Astrocyte (in vitro differentiated cells and primary cell): Measurements from ENCODE around the gene PLCH1. TPM values are rescaled to one million over a fixed set of nuclear protein-coding genes. Genes with fewer than 3 reads are reported as not detected.
"Not testable (repeated sequence)": the region's sequence is repeated elsewhere in the genome, so short reads cannot be mapped to it uniquely, and the experiment has no call there.

Source experiments
- DNase-seq: peaks from one replicate; pipeline ENCODE4 v3.0.0-alpha.2; 2010; ENCODE audit warnings: low read depth
- FAIRE-seq: peaks from 2 replicates; lab custom pipeline; 2011; peaks lifted over from hg19 to GRCh38; lab: Jason Lieb, UNC
- H2AFZ ChIP-seq: 2 replicates; pipeline ENCODE4 v1.6.0; 2012; ENCODE audit warnings: low read depth, low read length, inconsistent platforms
- H3K27ac ChIP-seq: 2 replicates; pipeline ENCODE4 v1.5.1; 2011; ENCODE audit warnings: low read depth, low read length, inconsistent platforms
- H3K27me3 ChIP-seq: 2 replicates; pipeline ENCODE4 v1.6.0; 2011; ENCODE audit warnings: low read length, inconsistent platforms; ENCODE audit not compliant: insufficient read depth
- H3K36me3 ChIP-seq: 2 replicates; pipeline ENCODE4 v1.5.1; 2011; ENCODE audit warnings: low read length, inconsistent platforms; ENCODE audit not compliant: insufficient read depth
- H3K4me1 ChIP-seq: 2 replicates; pipeline ENCODE4 v1.5.1; 2011; ENCODE audit warnings: low read length, inconsistent platforms; ENCODE audit not compliant: insufficient read depth
- H3K4me2 ChIP-seq: 2 replicates; pipeline ENCODE4 v1.6.0; 2012; ENCODE audit warnings: low read length, inconsistent platforms
- H3K4me3 ChIP-seq: 2 replicates; pipeline ENCODE4 v1.5.1; 2011; ENCODE audit warnings: low read depth, mild to moderate bottlenecking, low read length, inconsistent platforms; ENCODE audit not compliant: insufficient read depth
- H3K79me2 ChIP-seq: 2 replicates; pipeline ENCODE4 v1.6.0; 2012; ENCODE audit warnings: mild to moderate bottlenecking, low read length, inconsistent platforms; ENCODE audit not compliant: insufficient read depth
- H3K9ac ChIP-seq: 2 replicates; pipeline ENCODE4 v1.6.0; 2012; ENCODE audit warnings: mild to moderate bottlenecking, low read length, inconsistent platforms
- H3K9me3 ChIP-seq: 2 replicates; pipeline ENCODE4 v1.5.1; 2012; ENCODE audit warnings: low read depth, mild to moderate bottlenecking, low read length, inconsistent platforms; ENCODE audit not compliant: insufficient read depth
- H4K20me1 ChIP-seq: 2 replicates; pipeline ENCODE4 v1.6.0; 2012; ENCODE audit warnings: low read length, inconsistent platforms; ENCODE audit not compliant: insufficient read depth
- H3K27ac Mint-ChIP-seq: one replicate; pipeline ENCODE4 v1.8.0; 2021; ENCODE audit warnings: mild to moderate bottlenecking, mixed read lengths; ENCODE audit not compliant: unreplicated experiment
- H3K27me3 Mint-ChIP-seq: one replicate; pipeline ENCODE4 v1.8.0; 2021; ENCODE audit warnings: low read depth, mixed read lengths; ENCODE audit not compliant: unreplicated experiment
- H3K36me3 Mint-ChIP-seq: one replicate; pipeline ENCODE4 v1.8.0; 2021; ENCODE audit warnings: low read depth, mixed read lengths; ENCODE audit not compliant: unreplicated experiment
- H3K4me1 Mint-ChIP-seq: one replicate; pipeline ENCODE4 v1.8.0; 2021; ENCODE audit warnings: low read depth, mixed read lengths; ENCODE audit not compliant: unreplicated experiment
- H3K4me3 Mint-ChIP-seq: one replicate; pipeline ENCODE4 v1.8.0; 2021; ENCODE audit warnings: mild to moderate bottlenecking, moderate library complexity, mixed read lengths; ENCODE audit not compliant: unreplicated experiment
- H3K9me3 Mint-ChIP-seq: one replicate; pipeline ENCODE4 v1.8.0; 2021; ENCODE audit warnings: mild to moderate bottlenecking, mixed read lengths; ENCODE audit not compliant: unreplicated experiment
- EZH2 ChIP-seq: IDR thresholded peaks from 2 replicates; pipeline ENCODE4 v1.6.1; 2012; ENCODE audit warnings: mild to moderate bottlenecking, low read length, inconsistent platforms; ENCODE audit not compliant: insufficient read depth
- total RNA-seq: library from RNA; stranded (reverse); gene quantifications from 2 replicates; pipeline ENCODE4 v1.2.1, GENCODE V29; 2021
- TF ChIP-seq, protein P1 (sequence below): IDR thresholded peaks from 2 replicates; pipeline ENCODE4 v1.5.1; 2011; ENCODE audit warnings: low read depth, mild to moderate bottlenecking, inconsistent platforms, low read length, moderate library complexity; ENCODE audit not compliant: insufficient read depth

PLCH1 gene
- total RNA-seq, 1 donor from 2014 or later = 1.2 TPM

DNA sequence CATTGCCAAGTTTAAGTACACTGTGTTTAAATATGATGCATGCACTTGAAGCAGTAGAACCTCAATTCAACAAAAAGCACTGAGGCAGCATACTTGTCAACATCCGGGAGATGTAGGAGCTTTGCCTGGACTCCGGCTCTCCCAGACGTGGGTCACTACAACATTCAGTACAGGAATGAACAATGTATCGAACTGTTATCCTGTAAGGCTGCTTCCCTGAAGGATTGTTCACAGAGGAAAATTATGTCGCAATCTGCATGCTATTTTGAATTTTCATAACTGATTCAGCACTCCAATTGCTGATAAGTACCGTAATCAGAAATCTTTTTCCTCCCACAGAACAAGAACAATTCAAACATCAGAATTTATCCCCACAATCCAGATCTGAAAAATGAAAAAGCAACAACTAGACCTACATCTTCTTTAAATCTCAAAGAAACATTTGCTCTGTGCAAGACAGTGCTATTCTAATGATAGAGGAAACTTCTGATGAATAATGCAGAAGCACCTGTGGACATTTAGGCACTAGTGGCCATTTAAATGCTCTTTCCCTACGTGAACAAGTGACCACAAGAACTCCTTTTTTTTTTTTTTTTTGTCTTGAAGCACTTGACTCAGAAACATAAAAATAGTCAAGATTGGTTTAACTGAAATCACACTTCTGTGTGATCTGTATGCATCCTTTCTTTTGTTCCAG is 113.4 kb downstream of the PLCH1 start:
- Histone ChIP-seq H3K9me3 (no peaks in the 10 kb centered on the region), H3K4me2 (no peak overlapping the region), H3K27ac (no peak overlapping the region), H2AFZ (no peak overlapping the region), H3K36me3 (no peaks in the 10 kb centered on the region), H3K4me1 (no peaks in the 10 kb centered on the region), H3K79me2 (no peaks in the 10 kb centered on the region), H3K27me3 (no peaks in the 10 kb centered on the region), H4K20me1 (no peaks in the 10 kb centered on the region), H3K4me3 (no peak overlapping the region), H3K9ac (no peak overlapping the region)
- DNase-seq = peak; percentile 15
- no peaks in the 10 kb centered on the region for H3K9me3 Mint-ChIP-seq
- no peaks in the 10 kb centered on the region for H3K27me3 Mint-ChIP-seq
- no peaks in the 10 kb centered on the region for H3K36me3 Mint-ChIP-seq
- FAIRE-seq = no peak
- no peak overlapping the region for H3K4me3 Mint-ChIP-seq
- TF ChIP-seq, protein P1, sequence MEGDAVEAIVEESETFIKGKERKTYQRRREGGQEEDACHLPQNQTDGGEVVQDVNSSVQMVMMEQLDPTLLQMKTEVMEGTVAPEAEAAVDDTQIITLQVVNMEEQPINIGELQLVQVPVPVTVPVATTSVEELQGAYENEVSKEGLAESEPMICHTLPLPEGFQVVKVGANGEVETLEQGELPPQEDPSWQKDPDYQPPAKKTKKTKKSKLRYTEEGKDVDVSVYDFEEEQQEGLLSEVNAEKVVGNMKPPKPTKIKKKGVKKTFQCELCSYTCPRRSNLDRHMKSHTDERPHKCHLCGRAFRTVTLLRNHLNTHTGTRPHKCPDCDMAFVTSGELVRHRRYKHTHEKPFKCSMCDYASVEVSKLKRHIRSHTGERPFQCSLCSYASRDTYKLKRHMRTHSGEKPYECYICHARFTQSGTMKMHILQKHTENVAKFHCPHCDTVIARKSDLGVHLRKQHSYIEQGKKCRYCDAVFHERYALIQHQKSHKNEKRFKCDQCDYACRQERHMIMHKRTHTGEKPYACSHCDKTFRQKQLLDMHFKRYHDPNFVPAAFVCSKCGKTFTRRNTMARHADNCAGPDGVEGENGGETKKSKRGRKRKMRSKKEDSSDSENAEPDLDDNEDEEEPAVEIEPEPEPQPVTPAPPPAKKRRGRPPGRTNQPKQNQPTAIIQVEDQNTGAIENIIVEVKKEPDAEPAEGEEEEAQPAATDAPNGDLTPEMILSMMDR = no peak
- no peak for TF ChIP-seq EZH2
- H3K27ac Mint-ChIP-seq = peak overlapping the region; percentile 28
- H3K4me1 Mint-ChIP-seq = peaks cover 13% of the 10 kb centered on the region

DNA sequence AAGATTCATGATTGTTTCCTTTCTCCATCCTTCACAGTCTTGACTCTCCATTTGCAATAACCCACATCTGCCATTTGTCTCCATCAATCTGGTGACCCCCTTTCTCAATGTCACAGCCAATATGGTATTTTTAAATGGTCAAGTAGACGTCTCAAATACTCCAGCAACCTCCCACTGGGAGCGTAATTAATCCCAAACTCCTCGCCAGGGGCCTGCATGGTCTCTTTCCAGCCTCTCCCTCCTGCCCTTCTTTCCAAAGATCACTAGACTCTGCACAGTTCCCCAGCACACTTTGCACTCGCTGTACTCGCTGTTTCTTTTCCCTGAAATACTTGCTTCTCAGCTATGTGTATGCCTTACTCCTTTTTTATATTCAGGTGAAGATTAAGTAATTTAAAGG is 115.3 kb downstream of the PLCH1 start:
- FAIRE-seq (no peak), DNase-seq (no peak)
- H3K9me3 ChIP-seq = no peaks in the 10 kb centered on the region
- Mint-ChIP-seq H3K9me3 (no peaks in the 10 kb centered on the region), H3K4me1 (peaks cover 13% of the 10 kb centered on the region), H3K27me3 (no peaks in the 10 kb centered on the region), H3K36me3 (no peaks in the 10 kb centered on the region), H3K4me3 (no peak overlapping the region), H3K27ac (no peak overlapping the region)
- no peaks in the 10 kb centered on the region for H3K79me2 ChIP-seq
- TF ChIP-seq, protein P1 = no peak
- TF ChIP-seq EZH2 = no peak
- no peak overlapping the region for H2AFZ ChIP-seq
- no peaks in the 10 kb centered on the region for H4K20me1 ChIP-seq
- H3K27me3 ChIP-seq = no peaks in the 10 kb centered on the region
- H3K4me2 ChIP-seq = no peak overlapping the region
- H3K27ac ChIP-seq = no peak overlapping the region
- H3K4me1 ChIP-seq = no peaks in the 10 kb centered on the region
- H3K4me3 ChIP-seq = no peak overlapping the region
- no peak overlapping the region for H3K9ac ChIP-seq
- H3K36me3 ChIP-seq = no peaks in the 10 kb centered on the region

DNA sequence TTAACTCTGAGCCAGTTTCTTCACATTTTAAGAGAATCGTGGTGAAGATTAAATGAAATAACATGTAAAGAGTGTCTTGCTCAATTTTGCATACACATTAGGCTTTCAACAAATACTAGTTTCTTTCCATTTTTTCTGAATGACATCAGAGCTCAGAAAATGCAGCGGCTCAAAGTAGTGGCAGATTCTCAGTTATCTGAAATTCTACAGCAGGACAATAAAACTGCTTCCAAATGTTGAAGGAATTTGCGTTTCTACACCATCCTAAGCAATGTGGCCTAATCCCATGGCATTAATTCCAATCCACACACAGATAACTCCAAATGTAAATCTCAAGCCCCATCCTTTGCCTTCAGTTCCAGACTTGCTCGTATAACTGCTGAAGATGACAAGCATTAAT is 115.8 kb downstream of the PLCH1 start:
- no peak overlapping the region for H2AFZ ChIP-seq
- H3K4me1 ChIP-seq = no peaks in the 10 kb centered on the region
- no peak overlapping the region for H3K9ac ChIP-seq
- TF ChIP-seq EZH2 = no peak
- TF ChIP-seq, protein P1 = no peak
- no peak overlapping the region for H3K4me3 ChIP-seq
- H3K27me3 ChIP-seq = no peaks in the 10 kb centered on the region
- H3K79me2 ChIP-seq = no peaks in the 10 kb centered on the region
- Mint-ChIP-seq H3K36me3 (no peaks in the 10 kb centered on the region), H3K27me3 (no peaks in the 10 kb centered on the region), H3K4me1 (peaks cover 13% of the 10 kb centered on the region), H3K27ac (no peak overlapping the region), H3K9me3 (no peaks in the 10 kb centered on the region), H3K4me3 (no peak overlapping the region)
- no peaks in the 10 kb centered on the region for H3K36me3 ChIP-seq
- DNase-seq (no peak), FAIRE-seq (no peak)
- no peak overlapping the region for H3K27ac ChIP-seq
- no peaks in the 10 kb centered on the region for H4K20me1 ChIP-seq
- no peaks in the 10 kb centered on the region for H3K9me3 ChIP-seq
- no peak overlapping the region for H3K4me2 ChIP-seq

DNA sequence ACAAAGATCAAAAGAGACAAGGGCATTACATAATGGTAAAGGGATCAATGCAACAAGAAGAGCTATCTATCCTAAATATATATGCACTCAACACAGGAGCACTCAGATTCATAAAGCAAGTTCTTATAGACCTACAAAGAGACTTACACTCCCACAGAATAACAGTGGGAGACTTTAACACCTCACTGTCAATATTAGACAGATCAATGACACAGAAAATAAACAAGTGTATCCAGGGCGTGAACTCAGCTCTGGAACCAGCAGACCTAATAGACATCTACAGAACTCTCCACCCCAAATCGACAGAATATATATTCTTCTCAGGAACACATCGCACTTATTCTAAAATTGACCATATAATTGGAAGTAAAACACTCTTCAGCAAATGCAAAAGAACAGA is 122.2 kb downstream of the PLCH1 start:
- DNase-seq, H3K36me3 Mint-ChIP-seq, H3K9me3 Mint-ChIP-seq, H3K4me1 Mint-ChIP-seq, H3K79me2 ChIP-seq, H3K4me3 Mint-ChIP-seq, H3K4me3 ChIP-seq, H3K4me2 ChIP-seq, H3K27ac Mint-ChIP-seq, H3K27ac ChIP-seq, H4K20me1 ChIP-seq, FAIRE-seq, H3K36me3 ChIP-seq, H2AFZ ChIP-seq, H3K27me3 Mint-ChIP-seq, H3K9ac ChIP-seq, H3K27me3 ChIP-seq, H3K9me3 ChIP-seq, H3K4me1 ChIP-seq: not testable (repeated sequence)
